ENCODE results near the gene LENG1.
A peak's percentile ranks its signal among the peaks of the same experiment; 100 is the strongest.

Gene LENG1

DNA sequence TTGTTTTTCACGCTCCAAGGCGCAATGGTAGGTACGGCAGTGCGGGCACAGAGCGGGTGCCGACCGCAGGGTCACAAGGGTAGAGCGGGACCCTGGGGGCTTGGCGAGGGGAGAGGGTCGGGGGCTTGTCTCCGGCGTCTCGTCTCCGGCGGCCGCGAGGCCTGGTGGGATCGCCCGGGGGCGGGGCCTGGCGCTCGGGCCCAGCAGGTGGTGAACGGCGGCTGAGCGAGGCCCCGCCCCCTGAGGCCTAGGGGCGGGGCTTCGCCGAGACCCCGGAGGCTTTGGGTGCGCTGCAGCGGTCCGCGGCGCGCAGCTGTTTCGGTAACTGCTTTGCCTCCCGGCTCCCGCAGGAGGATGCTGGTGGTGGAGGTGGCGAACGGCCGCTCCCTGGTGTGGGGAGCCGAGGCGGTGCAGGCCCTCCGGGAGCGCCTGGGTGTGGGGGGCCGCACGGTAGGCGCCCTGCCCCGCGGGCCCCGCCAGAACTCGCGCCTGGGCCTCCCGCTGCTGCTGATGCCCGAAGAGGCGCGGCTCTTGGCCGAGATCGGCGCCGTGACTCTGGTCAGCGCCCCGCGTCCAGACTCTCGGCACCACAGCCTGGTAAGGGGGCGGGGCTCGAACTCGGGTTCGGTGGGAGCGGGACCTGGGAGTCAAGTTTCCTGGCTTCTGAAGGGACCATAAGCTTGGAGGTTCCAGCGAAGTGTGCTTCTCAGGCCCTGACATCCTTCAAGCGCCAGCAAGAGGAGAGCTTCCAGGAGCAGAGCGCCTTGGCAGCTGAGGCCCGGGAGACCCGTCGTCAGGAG lies 31.7 kb upstream of the LENG1 start, which contains the start of gene TSEN34:
Gene TSEN34, plus strand, starts transcription at position 298 of the 800 bp plus-strand sequence. Its CDS starts 57 bp downstream, at position 355.
- H3K27ac Mint-ChIP-seq, result peak within 1 kb of the TSS; percentile 96 to 99 (median 99)
- H3K9me3 Mint-ChIP-seq, result no peaks in the 10 kb centered on the region
- H3K4me1 Mint-ChIP-seq, result peaks cover 26% of the 10 kb centered on the region
- peaks cover 3% of the 10 kb centered on the region for H3K27me3 Mint-ChIP-seq (ENCODE audit: low read depth)
- peak within 1 kb of the TSS; percentile 91 to 97 (median 92) for H3K4me3 Mint-ChIP-seq
- H3K36me3 Mint-ChIP-seq (ENCODE audit: low read depth), result peaks cover 42% of the 10 kb centered on the region
- TF ChIP-seq, protein P1, sequence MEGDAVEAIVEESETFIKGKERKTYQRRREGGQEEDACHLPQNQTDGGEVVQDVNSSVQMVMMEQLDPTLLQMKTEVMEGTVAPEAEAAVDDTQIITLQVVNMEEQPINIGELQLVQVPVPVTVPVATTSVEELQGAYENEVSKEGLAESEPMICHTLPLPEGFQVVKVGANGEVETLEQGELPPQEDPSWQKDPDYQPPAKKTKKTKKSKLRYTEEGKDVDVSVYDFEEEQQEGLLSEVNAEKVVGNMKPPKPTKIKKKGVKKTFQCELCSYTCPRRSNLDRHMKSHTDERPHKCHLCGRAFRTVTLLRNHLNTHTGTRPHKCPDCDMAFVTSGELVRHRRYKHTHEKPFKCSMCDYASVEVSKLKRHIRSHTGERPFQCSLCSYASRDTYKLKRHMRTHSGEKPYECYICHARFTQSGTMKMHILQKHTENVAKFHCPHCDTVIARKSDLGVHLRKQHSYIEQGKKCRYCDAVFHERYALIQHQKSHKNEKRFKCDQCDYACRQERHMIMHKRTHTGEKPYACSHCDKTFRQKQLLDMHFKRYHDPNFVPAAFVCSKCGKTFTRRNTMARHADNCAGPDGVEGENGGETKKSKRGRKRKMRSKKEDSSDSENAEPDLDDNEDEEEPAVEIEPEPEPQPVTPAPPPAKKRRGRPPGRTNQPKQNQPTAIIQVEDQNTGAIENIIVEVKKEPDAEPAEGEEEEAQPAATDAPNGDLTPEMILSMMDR (IDR thresholded peaks at IDR 0.05; ENCODE audit: unreplicated experiment in 3 of 3), result no peak

DNA sequence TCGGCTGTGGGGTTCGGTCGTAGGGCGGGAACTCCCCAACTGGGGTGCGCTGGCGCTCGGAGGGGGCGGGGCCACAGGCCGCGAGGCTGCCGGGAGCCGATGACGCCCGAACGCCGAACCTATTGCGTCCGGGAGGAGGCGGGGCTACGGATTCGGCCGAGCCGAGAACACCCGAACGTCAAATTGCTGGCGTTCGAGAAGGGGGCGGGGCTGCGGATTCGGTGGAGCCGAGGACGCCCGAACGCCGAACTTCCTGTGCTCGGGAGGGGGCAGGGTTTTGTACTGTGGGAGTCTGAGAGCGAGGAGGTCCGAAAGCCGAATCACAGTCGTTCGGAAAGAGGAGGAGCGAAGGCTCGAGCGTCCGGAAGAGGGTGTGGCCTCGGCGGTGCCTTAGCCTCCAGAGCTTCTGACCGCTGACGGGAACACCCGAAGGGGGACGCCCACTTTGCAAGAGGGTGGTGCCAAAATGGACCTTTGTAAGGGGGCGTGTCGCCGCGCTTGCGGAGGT lies 31.0 kb upstream of the LENG1 start:
- H3K4me3 Mint-ChIP-seq, result peak overlapping the region; percentile 91 to 97 (median 92)
- H3K9me3 Mint-ChIP-seq, result no peaks in the 10 kb centered on the region
- TF ChIP-seq, protein P1 (IDR thresholded peaks at IDR 0.05; ENCODE audit: unreplicated experiment in 3 of 3), result no peak
- H3K27me3 Mint-ChIP-seq (ENCODE audit: low read depth), result peaks cover 3% of the 10 kb centered on the region
- peaks cover 26% of the 10 kb centered on the region for H3K4me1 Mint-ChIP-seq
- H3K36me3 Mint-ChIP-seq (ENCODE audit: low read depth), result peaks cover 39% of the 10 kb centered on the region
- peak overlapping the region; percentile 96 to 99 (median 99) for H3K27ac Mint-ChIP-seq

DNA sequence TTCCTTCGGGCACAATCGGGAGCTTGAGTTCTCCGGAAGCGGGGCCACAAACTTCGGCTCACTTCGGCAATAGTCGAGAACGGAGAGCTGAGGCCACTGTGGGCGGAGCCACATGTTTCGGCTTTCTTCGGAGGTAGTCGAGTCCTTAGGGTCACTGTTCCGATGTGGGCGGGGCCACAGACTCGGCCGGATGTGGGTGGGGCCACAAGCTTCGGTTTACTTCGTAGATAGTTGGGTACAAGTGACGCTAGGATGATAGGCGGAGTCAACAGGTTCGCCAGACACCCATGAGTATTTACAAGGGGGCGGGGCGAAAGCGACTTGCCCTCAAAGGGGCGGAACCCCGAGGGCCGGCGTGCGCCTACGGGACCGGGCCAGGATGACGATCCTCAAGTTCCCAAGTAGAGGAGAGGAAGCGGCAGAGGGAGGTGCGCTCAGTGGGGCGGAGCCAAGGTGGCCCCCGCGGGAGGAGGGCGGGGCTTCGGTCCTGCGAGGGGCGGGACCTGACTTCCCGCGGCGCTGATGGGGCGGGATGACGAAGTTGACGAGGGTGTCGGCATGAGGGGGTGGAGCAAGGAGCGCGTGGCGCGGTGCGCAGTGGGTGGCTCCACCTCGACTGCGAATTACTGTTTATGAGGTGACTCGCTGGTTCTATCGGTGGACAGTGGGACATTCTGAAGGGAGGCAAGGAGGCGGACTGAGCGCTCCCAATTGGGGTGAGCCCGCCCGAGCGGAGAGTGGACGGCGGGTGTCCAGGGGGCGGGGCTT lies 30.4 kb upstream of the LENG1 start:
- Mint-ChIP-seq H3K4me1 (peaks cover 26% of the 10 kb centered on the region), H3K36me3 (ENCODE audit: low read depth) (peaks cover 36% of the 10 kb centered on the region), H3K4me3 (peak overlapping the region; percentile 91 to 97 (median 92)), H3K9me3 (no peaks in the 10 kb centered on the region), H3K27ac (peak overlapping the region; percentile 96 to 99 (median 99)), H3K27me3 (ENCODE audit: low read depth) (peaks cover 3% of the 10 kb centered on the region)
- TF ChIP-seq, protein P1 (IDR thresholded peaks at IDR 0.05; ENCODE audit: unreplicated experiment in 3 of 3), result no peak

DNA sequence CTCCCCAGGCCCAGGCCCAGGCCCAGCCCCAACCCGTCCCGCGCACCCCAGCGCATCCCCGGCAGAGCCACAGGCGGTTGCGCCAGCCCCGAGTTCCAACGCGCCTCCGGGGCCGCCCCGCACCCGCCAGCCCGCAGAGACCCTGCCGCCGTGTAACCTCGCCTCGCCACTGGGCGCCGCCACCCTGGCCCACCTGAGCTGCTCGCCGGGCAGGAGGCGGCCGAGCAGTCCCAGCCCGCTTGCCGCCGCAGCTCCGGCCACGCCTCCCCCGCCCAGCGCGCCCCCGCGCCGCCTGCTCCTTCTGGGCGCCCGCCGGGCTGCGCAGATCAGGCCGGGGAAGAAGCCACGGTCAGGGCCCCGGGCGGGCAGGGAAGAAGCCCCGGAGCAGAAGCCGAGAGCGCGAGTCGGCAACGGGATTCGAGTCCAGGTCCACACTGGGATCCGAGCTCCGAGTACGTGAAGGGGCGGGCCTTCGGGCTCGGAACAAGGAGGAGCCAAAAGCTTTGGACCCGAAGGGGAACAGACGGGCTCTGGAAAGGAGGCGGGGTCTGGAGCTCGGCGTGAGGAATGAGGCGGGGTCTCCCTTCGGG lies 29.7 kb upstream of the LENG1 start, which contains the start of gene MBOAT7:
Gene MBOAT7, minus strand, starts transcription at position 436 of the 590 bp plus-strand sequence. CDS start 1,072 bp downstream, outside the sequence.
- Mint-ChIP-seq H3K4me3 (peak within 1 kb of the TSS; percentile 91 to 97 (median 95)), H3K27me3 (ENCODE audit: low read depth) (peaks cover 3% of the 10 kb centered on the region), H3K36me3 (ENCODE audit: low read depth) (peaks cover 33% of the 10 kb centered on the region), H3K4me1 (peaks cover 26% of the 10 kb centered on the region), H3K9me3 (no peaks in the 10 kb centered on the region), H3K27ac (peak within 1 kb of the TSS; percentile 96 to 99 (median 99))
- TF ChIP-seq, protein P1 (IDR thresholded peaks at IDR 0.05; ENCODE audit: unreplicated experiment in 3 of 3), result peak; percentile 21 to 29 (median 28)

DNA sequence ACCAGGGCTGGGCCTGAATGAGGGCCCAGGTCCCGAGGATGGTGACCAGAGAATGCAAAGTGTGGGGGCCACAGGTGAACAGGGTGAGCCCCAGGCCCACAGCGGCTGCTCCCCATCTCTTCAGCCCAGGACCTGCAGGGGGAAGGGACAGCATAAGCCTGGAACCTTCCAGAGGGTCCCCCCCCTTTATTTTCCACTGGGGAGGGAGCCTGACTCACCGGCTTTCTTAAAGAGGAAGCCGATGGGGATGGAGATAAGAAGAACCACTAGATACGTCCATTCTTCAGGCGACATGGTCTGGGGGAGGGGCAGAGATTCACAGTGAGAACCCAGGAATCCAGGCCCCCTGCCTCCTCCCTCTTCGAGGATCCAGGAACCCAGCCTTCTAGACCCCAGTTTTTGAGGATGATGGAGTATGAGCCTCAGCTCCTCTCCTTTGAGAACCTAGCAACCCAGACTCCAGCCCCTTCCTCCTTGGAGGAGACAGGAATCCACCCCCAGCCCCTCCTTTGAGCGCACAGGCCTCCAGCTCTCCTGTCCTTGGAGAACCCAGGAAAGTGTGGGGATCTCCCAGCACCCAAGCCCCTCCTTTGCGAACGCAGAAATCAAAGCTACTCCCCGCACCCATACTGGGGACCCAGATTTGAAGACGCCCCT lies 28.8 kb upstream of the LENG1 start:
- H3K36me3 Mint-ChIP-seq (ENCODE audit: low read depth), result peaks cover 31% of the 10 kb centered on the region
- H3K27ac Mint-ChIP-seq, result peak overlapping the region; percentile 82 to 93 (median 87)
- no peaks in the 10 kb centered on the region for H3K9me3 Mint-ChIP-seq
- peak overlapping the region; percentile 91 to 95 (median 93) for H3K4me3 Mint-ChIP-seq
- TF ChIP-seq, protein P1 (IDR thresholded peaks at IDR 0.05; ENCODE audit: unreplicated experiment in 3 of 3), result no peak
- peaks cover 24% of the 10 kb centered on the region for H3K4me1 Mint-ChIP-seq
- H3K27me3 Mint-ChIP-seq (ENCODE audit: low read depth), result peaks cover 3% of the 10 kb centered on the region
